HCT116 (cell line): ENCODE results near the gene OTOL1. TPM values are rescaled to one million over a fixed set of nuclear protein-coding genes. Genes with fewer than 3 reads are reported as not detected.

Experiments used
- total RNA-seq: library from RNA; stranded (reverse); gene quantifications from one replicate; pipeline ENCODE4 v1.2.1, GENCODE V29; 2021; ENCODE audit not compliant: unreplicated experiment

Gene OTOL1
- total RNA-seq, 1 experiment from 2014 or later: not detected

Other genes starting within 250 kb of the OTOL1 start
- 2.9 TPM for gene SPTSSB, start 125.3 kb upstream of the OTOL1 start, total RNA-seq